ENCODE measurements around the gene SH2D2A. TPM values are rescaled to one million over a fixed set of nuclear protein-coding genes. Genes with fewer than 3 reads are reported as not detected.
"Not testable (repeated sequence)": the region's sequence is repeated elsewhere in the genome, so short reads cannot be mapped to it uniquely, and the experiment has no call there.

SH2D2A gene
- total and polyA plus RNA-seq, 9 of the 15 experiments (the other 6 are each of a cell fraction or from before 2014, with no cell fraction given), result 0.89 to 33.6 (median 6.9) TPM

- in situ Hi-C loops (cut with MboI), result loop anchor here (5.0 kb wide), 1 partner anchor 38 kb away; the partner anchor contains the start of genes ISG20L2 and METTL25B
- FAIRE-seq, result not testable (repeated sequence)
Measured at GRCh38 chr1:156765136-156765535, 51.5 kb downstream of the SH2D2A start.

GRCh38 chr1:156760796-156761104, 55.9 kb downstream of the SH2D2A start:
- intact Hi-C loops (cut with micrococcal nuclease) (no loop called here), in situ Hi-C loops (cut with MboI) (no loop called here)
- POLR2A ChIA-PET, result interaction anchor here (1.1 to 1.5 kb wide), 2 partner anchors 9 to 16 kb away, joined by 4 to 6 read pairs; no protein-coding TSS in a partner anchor
- H2AFZ ChIP-seq (ENCODE audit: low read depth, low read length), result no peak overlapping the region
- CTCF ChIA-PET (ENCODE audit: low intra/inter-chr PET ratio), result no interaction called here
- no peak for FAIRE-seq
- peaks cover 4% of the 10 kb centered on the region; the same call in 2 of the 3 replicates for H3K79me2 ChIP-seq (ENCODE audit: control insufficient read depth, insufficient read depth, low read length)
- H3K9me1 ChIP-seq (ENCODE audit: control insufficient read depth, insufficient read depth, low read length), result no peaks in the 10 kb centered on the region
- H3K4me1 ChIP-seq (replicated peaks in 1 of 2; ENCODE audit: control insufficient read depth in 2 of 2, insufficient read depth in 2 of 2, low read length in 2 of 2), result peaks cover 28 to 29% of the 10 kb centered on the region in 2 experiments; a peak in 4 of 5 replicates
- H3K4me3 ChIP-seq, result no peak overlapping the region
- no peak for ATAC-seq
- no TSS peak for BruUV-seq (replicated peaks)
- H4K20me1 ChIP-seq (replicated peaks; ENCODE audit: control insufficient read depth, insufficient read depth, low read length), result no peaks in the 10 kb centered on the region
- H3K9ac ChIP-seq (ENCODE audit: insufficient read depth in 1 of 2, low read depth in 2 of 2, low read length in 2 of 2), result no peak overlapping the region; a peak in 1 of 4 replicates
- H3K4me2 ChIP-seq (ENCODE audit: insufficient read depth, low read length), result no peak overlapping the region
- whole genome bisulfite sequencing (ENCODE audit: insufficient coverage, low coverage, missing lambda C conversion rate), result 23% methylated on average over 4 of the region's 4 CpGs
- no peak for DNase-seq (ENCODE audit: extremely low read depth in 1 of 4, low spot score in 3 of 4)
- H3K27ac ChIP-seq (ENCODE audit: extremely low read depth, low read depth, low read length), result no peak overlapping the region; the same call in 2 of the 3 replicates
- H3K27me3 ChIP-seq (ENCODE audit: control insufficient read depth in 2 of 2, insufficient read depth in 2 of 2, low read length in 2 of 2), result no peaks in the 10 kb centered on the region
- H3K9me3 ChIP-seq (replicated peaks; ENCODE audit: control insufficient read depth, insufficient read depth, low read depth, low read length), result no peaks in the 10 kb centered on the region
- H3K36me3 ChIP-seq (ENCODE audit: control insufficient read depth, insufficient read depth, low read length), result no peaks in the 10 kb centered on the region
- TF ChIP-seq, protein P1, sequence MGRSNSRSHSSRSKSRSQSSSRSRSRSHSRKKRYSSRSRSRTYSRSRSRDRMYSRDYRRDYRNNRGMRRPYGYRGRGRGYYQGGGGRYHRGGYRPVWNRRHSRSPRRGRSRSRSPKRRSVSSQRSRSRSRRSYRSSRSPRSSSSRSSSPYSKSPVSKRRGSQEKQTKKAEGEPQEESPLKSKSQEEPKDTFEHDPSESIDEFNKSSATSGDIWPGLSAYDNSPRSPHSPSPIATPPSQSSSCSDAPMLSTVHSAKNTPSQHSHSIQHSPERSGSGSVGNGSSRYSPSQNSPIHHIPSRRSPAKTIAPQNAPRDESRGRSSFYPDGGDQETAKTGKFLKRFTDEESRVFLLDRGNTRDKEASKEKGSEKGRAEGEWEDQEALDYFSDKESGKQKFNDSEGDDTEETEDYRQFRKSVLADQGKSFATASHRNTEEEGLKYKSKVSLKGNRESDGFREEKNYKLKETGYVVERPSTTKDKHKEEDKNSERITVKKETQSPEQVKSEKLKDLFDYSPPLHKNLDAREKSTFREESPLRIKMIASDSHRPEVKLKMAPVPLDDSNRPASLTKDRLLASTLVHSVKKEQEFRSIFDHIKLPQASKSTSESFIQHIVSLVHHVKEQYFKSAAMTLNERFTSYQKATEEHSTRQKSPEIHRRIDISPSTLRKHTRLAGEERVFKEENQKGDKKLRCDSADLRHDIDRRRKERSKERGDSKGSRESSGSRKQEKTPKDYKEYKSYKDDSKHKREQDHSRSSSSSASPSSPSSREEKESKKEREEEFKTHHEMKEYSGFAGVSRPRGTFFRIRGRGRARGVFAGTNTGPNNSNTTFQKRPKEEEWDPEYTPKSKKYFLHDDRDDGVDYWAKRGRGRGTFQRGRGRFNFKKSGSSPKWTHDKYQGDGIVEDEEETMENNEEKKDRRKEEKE (IDR thresholded peaks at IDR 0.05; ENCODE audit: borderline replicate concordance in 1 of 2, control insufficient read depth in 1 of 2, low read depth in 2 of 2, low read length in 1 of 2), result no peak
- TF ChIP-seq, protein P2, sequence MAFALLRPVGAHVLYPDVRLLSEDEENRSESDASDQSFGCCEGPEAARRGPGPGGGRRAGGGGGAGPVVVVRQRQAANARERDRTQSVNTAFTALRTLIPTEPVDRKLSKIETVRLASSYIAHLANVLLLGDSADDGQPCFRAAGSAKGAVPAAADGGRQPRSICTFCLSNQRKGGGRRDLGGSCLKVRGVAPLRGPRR (CRISPR knock-in tag; IDR thresholded peaks at IDR 0.05), result no peak
- TF ChIP-seq NCOR1 (IDR thresholded peaks at IDR 0.05), result 0 out of 2 replicates have a peak, but pooled peaks have one; percentile 22
- no peak for TF ChIP-seq EP400 (IDR thresholded peaks at IDR 0.05)
- TF ChIP-seq, protein P3, sequence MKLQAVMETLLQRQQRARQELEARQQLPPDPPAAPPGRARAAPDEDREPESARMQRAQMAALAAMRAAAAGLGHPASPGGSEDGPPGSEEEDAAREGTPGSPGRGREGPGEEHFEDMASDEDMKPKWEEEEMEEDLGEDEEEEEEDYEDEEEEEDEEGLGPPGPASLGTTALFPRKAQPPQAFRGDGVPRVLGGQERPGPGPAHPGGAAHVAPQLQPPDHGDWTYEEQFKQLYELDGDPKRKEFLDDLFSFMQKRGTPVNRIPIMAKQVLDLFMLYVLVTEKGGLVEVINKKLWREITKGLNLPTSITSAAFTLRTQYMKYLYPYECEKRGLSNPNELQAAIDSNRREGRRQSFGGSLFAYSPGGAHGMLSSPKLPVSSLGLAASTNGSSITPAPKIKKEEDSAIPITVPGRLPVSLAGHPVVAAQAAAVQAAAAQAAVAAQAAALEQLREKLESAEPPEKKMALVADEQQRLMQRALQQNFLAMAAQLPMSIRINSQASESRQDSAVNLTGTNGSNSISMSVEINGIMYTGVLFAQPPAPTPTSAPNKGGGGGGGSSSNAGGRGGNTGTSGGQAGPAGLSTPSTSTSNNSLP (IDR thresholded peaks at IDR 0.05; ENCODE audit: borderline replicate concordance, low read depth, low read length), result no peak

More at GRCh38 chr1:156765136-156765535, 51.5 kb downstream of the SH2D2A start:
- H2AFZ ChIP-seq (ENCODE audit: low read depth, low read length); H3K9me3 ChIP-seq (replicated peaks; ENCODE audit: control insufficient read depth, insufficient read depth, low read depth, low read length); H3K36me3 ChIP-seq (ENCODE audit: control insufficient read depth, insufficient read depth, low read length); H4K20me1 ChIP-seq (replicated peaks; ENCODE audit: control insufficient read depth, insufficient read depth, low read length); H3K4me3 ChIP-seq; H3K4me2 ChIP-seq (ENCODE audit: insufficient read depth, low read length); H3K27ac ChIP-seq (ENCODE audit: extremely low read depth, low read depth, low read length); CTCF ChIA-PET (ENCODE audit: low intra/inter-chr PET ratio); H3K9me1 ChIP-seq (ENCODE audit: control insufficient read depth, insufficient read depth, low read length); ATAC-seq; H3K27me3 ChIP-seq (ENCODE audit: control insufficient read depth in 2 of 2, insufficient read depth in 2 of 2, low read length in 2 of 2); DNase-seq (ENCODE audit: extremely low read depth in 1 of 4, low spot score in 3 of 4); intact Hi-C loops (cut with micrococcal nuclease); BruUV-seq (replicated peaks); H3K9ac ChIP-seq (ENCODE audit: insufficient read depth in 1 of 2, low read depth in 2 of 2, low read length in 2 of 2): not testable (repeated sequence)
- 89% methylated on average over 8 of the region's 15 CpGs for WGBS (ENCODE audit: insufficient coverage, low coverage, missing lambda C conversion rate)
- POLR2A ChIA-PET, result interaction anchor here (3.2 kb wide), 1 partner anchor 8 kb away, joined by 27 read pairs; no protein-coding TSS in a partner anchor
- TF ChIP-seq MTA2 (IDR thresholded peaks at IDR 0.05; ENCODE audit: low read depth), result 0 out of 2 replicates have a peak, but pooled peaks have one; percentile 7
- TF ChIP-seq, protein P4, sequence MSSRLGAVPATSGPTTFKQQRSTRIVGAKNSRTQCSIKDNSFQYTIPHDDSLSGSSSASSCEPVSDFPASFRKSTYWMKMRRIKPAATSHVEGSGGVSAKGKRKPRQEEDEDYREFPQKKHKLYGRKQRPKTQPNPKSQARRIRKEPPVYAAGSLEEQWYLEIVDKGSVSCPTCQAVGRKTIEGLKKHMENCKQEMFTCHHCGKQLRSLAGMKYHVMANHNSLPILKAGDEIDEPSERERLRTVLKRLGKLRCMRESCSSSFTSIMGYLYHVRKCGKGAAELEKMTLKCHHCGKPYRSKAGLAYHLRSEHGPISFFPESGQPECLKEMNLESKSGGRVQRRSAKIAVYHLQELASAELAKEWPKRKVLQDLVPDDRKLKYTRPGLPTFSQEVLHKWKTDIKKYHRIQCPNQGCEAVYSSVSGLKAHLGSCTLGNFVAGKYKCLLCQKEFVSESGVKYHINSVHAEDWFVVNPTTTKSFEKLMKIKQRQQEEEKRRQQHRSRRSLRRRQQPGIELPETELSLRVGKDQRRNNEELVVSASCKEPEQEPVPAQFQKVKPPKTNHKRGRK (tag; IDR thresholded peaks at IDR 0.05), result peak; percentile 61; the same call in 1 of the 2 replicates
- Histone ChIP-seq H3K79me2 (ENCODE audit: control insufficient read depth, insufficient read depth, low read length) (peaks cover 41% of the 10 kb centered on the region), H3K4me1 (replicated peaks in 1 of 2; ENCODE audit: control insufficient read depth in 2 of 2, insufficient read depth in 2 of 2, low read length in 2 of 2) (peaks cover 17 to 19% of the 10 kb centered on the region in 2 experiments; a peak in 4 of 5 replicates)

Measured in K562 (cell line).